Hepatocyte (in vitro differentiated cells): ENCODE measurements around the gene CRACR2A. TPM values are rescaled to one million over a fixed set of nuclear protein-coding genes. Genes with fewer than 3 reads are reported as not detected.

ENCODE experiments used
- DNase-seq: peaks from one replicate; pipeline ENCODE4 v3.0.0-alpha.2; 2016; ENCODE audit warnings: low spot score
- H2AFZ ChIP-seq: fragments of 200-600 bp; sonication (generic); 2 replicates; pipeline ENCODE4 v1.6.0; 2016; ENCODE audit warnings: antibody characterized with exemption, mild to moderate bottlenecking
- H3K27ac ChIP-seq: fragments of 200-600 bp; sonication (generic); 2 replicates; pipeline ENCODE4 v1.5.1; 2016; ENCODE audit warnings: mild to moderate bottlenecking
- H3K27me3 ChIP-seq: fragments of 200-600 bp; sonication (generic); 2 replicates; pipeline ENCODE4 v1.6.1; 2016
- H3K36me3 ChIP-seq: fragments of 200-600 bp; sonication (generic); replicated peaks from 2 replicates; pipeline ENCODE4 v1.5.1; 2016; ENCODE audit warnings: low read depth; ENCODE audit not compliant: insufficient read depth
- H3K4me1 ChIP-seq: fragments of 200-600 bp; sonication (generic); 2 replicates; pipeline ENCODE4 v1.5.1; 2016; ENCODE audit warnings: mild to moderate bottlenecking, moderate library complexity; ENCODE audit not compliant: insufficient read depth
- H3K4me2 ChIP-seq: fragments of 200-600 bp; sonication (generic); 2 replicates; pipeline ENCODE4 v1.6.0; 2016
- H3K4me3 ChIP-seq: fragments of 200-600 bp; sonication (generic); 2 replicates; pipeline ENCODE4 v1.5.1; 2016; ENCODE audit warnings: mild to moderate bottlenecking
- H3K79me2 ChIP-seq: fragments of 200-600 bp; sonication (generic); 2 replicates; pipeline ENCODE4 v1.6.0; 2017; ENCODE audit warnings: mild to moderate bottlenecking
- H3K9me2 ChIP-seq: fragments of 200-600 bp; sonication (generic); replicated peaks from 2 replicates; pipeline ENCODE4 v1.6.0; 2017; ENCODE audit warnings: mild to moderate bottlenecking; ENCODE audit not compliant: insufficient read depth
- H3K9me3 ChIP-seq: fragments of 200-600 bp; sonication (generic); 2 replicates; pipeline ENCODE4 v1.5.1; 2016; ENCODE audit warnings: low read depth, mild to moderate bottlenecking
- H4K20me1 ChIP-seq: fragments of 200-600 bp; sonication (generic); 2 replicates; pipeline ENCODE4 v1.6.0; 2016; ENCODE audit warnings: mild to moderate bottlenecking; ENCODE audit not compliant: insufficient read depth, poor library complexity, severe bottlenecking
- EZH2 ChIP-seq: fragments of 200-600 bp; sonication (generic); IDR thresholded peaks from 2 replicates; pipeline ENCODE4 v1.6.1; 2016; ENCODE audit warnings: antibody characterized with exemption, mild to moderate bottlenecking, borderline replicate concordance
- EZH2phosphoT487 ChIP-seq: fragments of 200-600 bp; sonication (generic); IDR thresholded peaks from one replicate; pipeline ENCODE4 v1.6.1; 2018; ENCODE audit warnings: antibody characterized with exemption, mild to moderate bottlenecking, low read depth, moderate library complexity; ENCODE audit not compliant: unreplicated experiment, severe bottlenecking
- WGBS: methylation state at CpG from one replicate; pipeline ENCODE4 v1.1.6; 2016; ENCODE audit warnings: low lambda C conversion rate; ENCODE audit errors: missing lambda C conversion rate; 5-methylcytosine and 5-hydroxymethylcytosine counted together
- polyA plus RNA-seq: library from polyadenylated mRNA; unstranded; fragments of >200 nt; fragmentation: Nextera tagmentation; extraction: Ambion mirVana; gene quantifications from 2 replicates; pipeline ENCODE4 v1.2.1, GENCODE V29; 2016
- total RNA-seq: library from RNA; depleted of rRNA; stranded (reverse); fragments of >200 nt; gene quantifications from 2 replicates; pipeline ENCODE4 v1.2.3, GENCODE V29; 2014
- TF ChIP-seq, protein P1 (sequence below): fragments of 200-600 bp; sonication (generic); IDR thresholded peaks from 2 replicates; pipeline ENCODE4 v1.5.1; 2016; ENCODE audit warnings: antibody characterized with exemption, mild to moderate bottlenecking; ENCODE audit not compliant: poor library complexity

Gene CRACR2A
- total and polyA plus RNA-seq, 2 experiments from 2014 or later: 0.30 to 0.80 TPM

GRCh38 chr12:3602488-3602887 is 150.4 kb downstream of the CRACR2A start:
- WGBS: 78% methylated on average over 10 of the region's 11 CpGs
- H3K79me2 ChIP-seq: no peaks in the 10 kb centered on the region
- H3K27ac ChIP-seq: no peak overlapping the region
- no peak for TF ChIP-seq EZH2
- TF ChIP-seq, protein P1, sequence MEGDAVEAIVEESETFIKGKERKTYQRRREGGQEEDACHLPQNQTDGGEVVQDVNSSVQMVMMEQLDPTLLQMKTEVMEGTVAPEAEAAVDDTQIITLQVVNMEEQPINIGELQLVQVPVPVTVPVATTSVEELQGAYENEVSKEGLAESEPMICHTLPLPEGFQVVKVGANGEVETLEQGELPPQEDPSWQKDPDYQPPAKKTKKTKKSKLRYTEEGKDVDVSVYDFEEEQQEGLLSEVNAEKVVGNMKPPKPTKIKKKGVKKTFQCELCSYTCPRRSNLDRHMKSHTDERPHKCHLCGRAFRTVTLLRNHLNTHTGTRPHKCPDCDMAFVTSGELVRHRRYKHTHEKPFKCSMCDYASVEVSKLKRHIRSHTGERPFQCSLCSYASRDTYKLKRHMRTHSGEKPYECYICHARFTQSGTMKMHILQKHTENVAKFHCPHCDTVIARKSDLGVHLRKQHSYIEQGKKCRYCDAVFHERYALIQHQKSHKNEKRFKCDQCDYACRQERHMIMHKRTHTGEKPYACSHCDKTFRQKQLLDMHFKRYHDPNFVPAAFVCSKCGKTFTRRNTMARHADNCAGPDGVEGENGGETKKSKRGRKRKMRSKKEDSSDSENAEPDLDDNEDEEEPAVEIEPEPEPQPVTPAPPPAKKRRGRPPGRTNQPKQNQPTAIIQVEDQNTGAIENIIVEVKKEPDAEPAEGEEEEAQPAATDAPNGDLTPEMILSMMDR: no peak
- H3K9me2 ChIP-seq: no peaks in the 10 kb centered on the region
- H3K27me3 ChIP-seq: peaks cover 46% of the 10 kb centered on the region
- H3K36me3 ChIP-seq: no peaks in the 10 kb centered on the region
- no peaks in the 10 kb centered on the region for H4K20me1 ChIP-seq
- H3K4me1 ChIP-seq: no peaks in the 10 kb centered on the region
- no peak overlapping the region for H3K4me3 ChIP-seq
- no peak overlapping the region for H3K4me2 ChIP-seq
- no peaks in the 10 kb centered on the region for H3K9me3 ChIP-seq
- H2AFZ ChIP-seq: no peak overlapping the region
- no peak for DNase-seq

GRCh38 chr12:3601461-3602150 is 151.3 kb downstream of the CRACR2A start:
- Histone ChIP-seq H3K27ac (no peak overlapping the region), H3K36me3 (no peaks in the 10 kb centered on the region), H3K9me3 (no peaks in the 10 kb centered on the region), H3K79me2 (no peaks in the 10 kb centered on the region), H3K4me2 (no peak overlapping the region), H3K9me2 (no peaks in the 10 kb centered on the region), H3K27me3 (peaks cover 43% of the 10 kb centered on the region), H3K4me1 (no peaks in the 10 kb centered on the region), H2AFZ (no peak overlapping the region), H3K4me3 (no peak overlapping the region), H4K20me1 (no peaks in the 10 kb centered on the region)
- TF ChIP-seq EZH2 (no peak), EZH2phosphoT487 (no peak)
- TF ChIP-seq, protein P1: no peak
- 82% methylated on average over 23 of the region's 23 CpGs for WGBS
- no peak for DNase-seq

DNA sequence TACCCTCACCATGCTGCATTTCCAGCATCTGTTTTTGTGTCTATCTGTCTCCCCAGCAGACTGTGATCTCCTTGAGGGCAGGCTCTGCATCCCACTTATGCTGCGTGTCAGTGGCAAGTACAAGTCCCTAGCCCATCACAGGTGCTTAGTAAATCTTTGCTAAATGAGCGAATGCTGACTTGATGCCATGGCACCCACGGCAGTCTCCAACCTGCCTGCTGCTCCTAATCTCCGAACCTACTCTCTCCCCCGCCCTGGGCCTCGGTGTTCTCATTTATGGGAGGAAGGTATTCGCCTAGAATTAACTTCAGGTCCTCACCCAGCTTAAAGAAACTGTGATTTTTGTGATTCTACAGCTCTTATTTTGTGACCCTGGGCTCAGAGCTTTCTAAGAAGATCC is 152.0 kb downstream of the CRACR2A start:
- H4K20me1 ChIP-seq: no peaks in the 10 kb centered on the region
- no peak overlapping the region for H3K4me3 ChIP-seq
- no peaks in the 10 kb centered on the region for H3K36me3 ChIP-seq
- H3K79me2 ChIP-seq: no peaks in the 10 kb centered on the region
- TF ChIP-seq EZH2 (no peak), EZH2phosphoT487 (no peak)
- TF ChIP-seq, protein P1: no peak
- no peaks in the 10 kb centered on the region for H3K4me1 ChIP-seq
- H3K27me3 ChIP-seq: peaks cover 37% of the 10 kb centered on the region
- H3K9me2 ChIP-seq: no peaks in the 10 kb centered on the region
- no peak overlapping the region for H3K4me2 ChIP-seq
- no peaks in the 10 kb centered on the region for H3K9me3 ChIP-seq
- WGBS: 89% methylated on average over 7 of the region's 7 CpGs
- no peak overlapping the region for H3K27ac ChIP-seq
- H2AFZ ChIP-seq: no peak overlapping the region
- DNase-seq: no peak
